ENCODE data around the gene WDR59.

DNA sequence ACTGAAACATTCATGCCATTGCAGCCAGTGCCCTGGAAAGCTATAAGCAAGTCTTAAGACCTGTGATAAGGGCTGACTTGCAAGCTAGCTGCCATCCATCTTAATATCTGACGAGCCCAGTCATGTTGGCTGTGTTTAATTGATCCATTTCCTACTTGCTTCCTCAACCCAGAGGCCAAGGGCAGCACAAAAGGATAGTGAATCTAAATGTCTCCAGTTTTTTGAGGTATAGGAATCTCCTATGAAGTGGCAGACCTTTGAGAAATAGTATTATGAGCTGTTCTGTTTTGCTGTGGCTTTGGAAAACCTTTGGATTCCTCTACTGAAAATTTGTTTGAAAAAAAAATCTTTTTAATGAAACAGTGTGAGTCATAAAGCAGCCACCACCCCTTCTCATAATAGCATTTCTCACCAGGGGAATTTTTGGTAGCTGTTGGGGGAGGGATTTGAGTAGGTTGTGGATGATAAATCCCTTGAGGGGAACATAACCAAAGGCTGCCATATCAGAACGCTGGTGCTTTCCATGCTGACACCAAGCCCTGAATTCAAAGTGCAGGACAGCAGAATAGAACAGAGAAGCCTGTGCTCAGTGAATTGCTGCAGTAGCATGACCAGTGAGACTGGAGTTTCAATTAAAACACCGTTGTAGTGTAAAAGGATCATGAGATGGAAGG lies 26.8 kb upstream of the WDR59 start:
- TF ChIP-seq, protein P1, sequence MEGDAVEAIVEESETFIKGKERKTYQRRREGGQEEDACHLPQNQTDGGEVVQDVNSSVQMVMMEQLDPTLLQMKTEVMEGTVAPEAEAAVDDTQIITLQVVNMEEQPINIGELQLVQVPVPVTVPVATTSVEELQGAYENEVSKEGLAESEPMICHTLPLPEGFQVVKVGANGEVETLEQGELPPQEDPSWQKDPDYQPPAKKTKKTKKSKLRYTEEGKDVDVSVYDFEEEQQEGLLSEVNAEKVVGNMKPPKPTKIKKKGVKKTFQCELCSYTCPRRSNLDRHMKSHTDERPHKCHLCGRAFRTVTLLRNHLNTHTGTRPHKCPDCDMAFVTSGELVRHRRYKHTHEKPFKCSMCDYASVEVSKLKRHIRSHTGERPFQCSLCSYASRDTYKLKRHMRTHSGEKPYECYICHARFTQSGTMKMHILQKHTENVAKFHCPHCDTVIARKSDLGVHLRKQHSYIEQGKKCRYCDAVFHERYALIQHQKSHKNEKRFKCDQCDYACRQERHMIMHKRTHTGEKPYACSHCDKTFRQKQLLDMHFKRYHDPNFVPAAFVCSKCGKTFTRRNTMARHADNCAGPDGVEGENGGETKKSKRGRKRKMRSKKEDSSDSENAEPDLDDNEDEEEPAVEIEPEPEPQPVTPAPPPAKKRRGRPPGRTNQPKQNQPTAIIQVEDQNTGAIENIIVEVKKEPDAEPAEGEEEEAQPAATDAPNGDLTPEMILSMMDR (IDR thresholded peaks at IDR 0.05; ENCODE audit: extremely low read depth in 1 of 2, insufficient read depth in 1 of 2, low read depth in 1 of 2, low read length in 2 of 2) = no peak
- TF ChIP-seq FOS (IDR thresholded peaks at IDR 0.05; ENCODE audit: borderline replicate concordance, insufficient read depth, low read length) (peak; percentile 80), POLR2A (IDR thresholded peaks at IDR 0.05; ENCODE audit: low read depth, low read length) (no peak), EZH2 (IDR thresholded peaks at IDR 0.05; ENCODE audit: borderline replicate concordance, low read depth, low read length, severe bottlenecking) (no peak), MYC (IDR thresholded peaks at IDR 0.05; ENCODE audit: low read depth, low read length) (no peak), POLR2AphosphoS5 (IDR thresholded peaks at IDR 0.05; ENCODE audit: insufficient read depth, low read depth, low read length) (peak; percentile 30)
